ENCODE measurements around the gene ANK2. TPM values are rescaled to one million over a fixed set of nuclear protein-coding genes. Genes with fewer than 3 reads are reported as not detected.

ANK2 gene
- total and polyA plus RNA-seq, 7 experiments from 2014 or later: 1.1 to 2.0 TPM; not detected in 5

DNA sequence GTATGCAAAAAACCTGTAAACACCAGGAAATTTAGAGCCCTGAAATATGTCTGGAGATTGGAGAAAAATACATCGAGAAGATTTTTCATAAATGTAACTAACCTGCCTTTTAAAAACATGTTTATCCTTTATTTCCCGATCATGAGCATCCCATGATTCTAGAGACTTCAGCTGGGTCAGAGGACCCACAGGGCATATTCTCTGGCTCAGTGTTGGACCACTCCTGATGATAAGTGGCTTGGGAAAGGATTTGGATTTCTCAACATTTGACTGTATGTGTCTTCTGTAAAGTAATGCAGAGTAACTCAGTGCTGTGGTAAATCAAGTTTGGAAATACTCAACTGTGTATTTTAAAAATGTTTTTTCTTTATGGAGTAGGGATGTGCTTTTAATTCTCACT, 40.0 kb upstream of the ANK2 start:
- Histone ChIP-seq H3K27ac (ENCODE audit: low read depth, low read length) (no peak overlapping the region), H3K4me3 (ENCODE audit: low read length) (no peak overlapping the region), H3K27me3 (ENCODE audit: control insufficient read depth in 2 of 2, insufficient read depth in 2 of 2, low read length in 2 of 2) (no peaks in the 10 kb centered on the region), H3K4me1 (ENCODE audit: control insufficient read depth in 2 of 2, insufficient read depth in 2 of 2, low read length in 2 of 2) (no peaks in the 10 kb centered on the region), H3K9me3 (ENCODE audit: control insufficient read depth in 2 of 3, low read length in 3 of 3) (no peaks in the 10 kb centered on the region), H3K36me3 (ENCODE audit: control insufficient read depth in 2 of 3, insufficient read depth in 3 of 3, low read length in 3 of 3) (no peaks in the 10 kb centered on the region)
- DNase-seq (no peak), ATAC-seq (no peak)
- Mint-ChIP-seq H3K4me1 (no peaks in the 10 kb centered on the region), H3K9me3 (peaks cover 0 to 3% (median 0%) of the 10 kb centered on the region in 11 donors), H3K36me3 (no peaks in the 10 kb centered on the region), H3K27ac (no peak overlapping the region), H3K27me3 (peaks cover 0 to 4% (median 0%) of the 10 kb centered on the region in 5 donors), H3K4me3 (no peak overlapping the region)
- POLR2A ChIA-PET: no interaction called here
- intact Hi-C loops (cut with micrococcal nuclease): no loop called here
- CTCF ChIA-PET: no interaction called here

- no peak overlapping the region for H3K4me3 Mint-ChIP-seq
- Histone ChIP-seq H3K4me1 (ENCODE audit: control insufficient read depth in 2 of 2, insufficient read depth in 2 of 2, low read length in 2 of 2) (no peaks in the 10 kb centered on the region), H3K36me3 (ENCODE audit: control insufficient read depth in 2 of 3, insufficient read depth in 3 of 3, low read length in 3 of 3) (no peaks in the 10 kb centered on the region), H3K9me3 (ENCODE audit: control insufficient read depth in 2 of 3, low read length in 3 of 3) (no peaks in the 10 kb centered on the region), H3K4me3 (ENCODE audit: low read length) (no peak overlapping the region), H3K27ac (ENCODE audit: low read depth, low read length) (no peak overlapping the region), H3K27me3 (ENCODE audit: control insufficient read depth in 2 of 2, insufficient read depth in 2 of 2, low read length in 2 of 2) (no peaks in the 10 kb centered on the region)
- no peaks in the 10 kb centered on the region for H3K36me3 Mint-ChIP-seq
- DNase-seq: no peak
- no peaks in the 10 kb centered on the region for H3K4me1 Mint-ChIP-seq
- peaks cover 0 to 4% (median 0%) of the 10 kb centered on the region in 11 donors for H3K9me3 Mint-ChIP-seq
- no peak for ATAC-seq
- intact Hi-C loops (cut with micrococcal nuclease): no loop called here
- H3K27ac Mint-ChIP-seq: no peak overlapping the region
- peaks cover 0 to 4% (median 0%) of the 10 kb centered on the region in 5 donors for H3K27me3 Mint-ChIP-seq
- ChIA-PET CTCF (no interaction called here), POLR2A (no interaction called here)
Measured at GRCh38 chr4:113012122-113012725, 37.2 kb upstream of the ANK2 start.

GRCh38 chr4:113012786-113013185, 36.7 kb upstream of the ANK2 start:
- no peak overlapping the region for H3K27ac Mint-ChIP-seq
- Histone ChIP-seq H3K27me3 (ENCODE audit: control insufficient read depth in 2 of 2, insufficient read depth in 2 of 2, low read length in 2 of 2) (no peaks in the 10 kb centered on the region), H3K27ac (ENCODE audit: low read depth, low read length) (no peak overlapping the region), H3K9me3 (ENCODE audit: control insufficient read depth in 2 of 3, low read length in 3 of 3) (no peaks in the 10 kb centered on the region), H3K36me3 (ENCODE audit: control insufficient read depth in 2 of 3, insufficient read depth in 3 of 3, low read length in 3 of 3) (no peaks in the 10 kb centered on the region), H3K4me3 (ENCODE audit: low read length) (no peak overlapping the region), H3K4me1 (ENCODE audit: control insufficient read depth in 2 of 2, insufficient read depth in 2 of 2, low read length in 2 of 2) (no peaks in the 10 kb centered on the region)
- no peak for ATAC-seq
- H3K36me3 Mint-ChIP-seq: no peaks in the 10 kb centered on the region
- CTCF ChIA-PET: no interaction called here
- POLR2A ChIA-PET: no interaction called here
- peaks cover 0 to 4% (median 0%) of the 10 kb centered on the region in 5 donors for H3K27me3 Mint-ChIP-seq
- peaks cover 0 to 4% (median 0%) of the 10 kb centered on the region in 11 donors for H3K9me3 Mint-ChIP-seq
- DNase-seq: no peak
- H3K4me3 Mint-ChIP-seq: no peak overlapping the region
- no peaks in the 10 kb centered on the region for H3K4me1 Mint-ChIP-seq
- intact Hi-C loops (cut with micrococcal nuclease): no loop called here

- Mint-ChIP-seq H3K4me1 (no peaks in the 10 kb centered on the region), H3K27me3 (peaks cover 0 to 4% (median 0%) of the 10 kb centered on the region in 5 donors), H3K27ac (no peak overlapping the region), H3K4me3 (no peak overlapping the region), H3K36me3 (no peaks in the 10 kb centered on the region), H3K9me3 (peaks cover 0 to 4% (median 0%) of the 10 kb centered on the region in 11 donors)
- DNase-seq (no peak), ATAC-seq (no peak)
- POLR2A ChIA-PET: no interaction called here
- intact Hi-C loops (cut with micrococcal nuclease): no loop called here
- CTCF ChIA-PET: interaction anchor here (0.7 kb wide), 1 partner anchor 128 kb away, joined by 3 read pairs; no protein-coding TSS in a partner anchor
- Histone ChIP-seq H3K4me1 (ENCODE audit: control insufficient read depth in 2 of 2, insufficient read depth in 2 of 2, low read length in 2 of 2) (no peaks in the 10 kb centered on the region), H3K27me3 (ENCODE audit: control insufficient read depth in 2 of 2, insufficient read depth in 2 of 2, low read length in 2 of 2) (no peaks in the 10 kb centered on the region), H3K9me3 (ENCODE audit: control insufficient read depth in 2 of 3, low read length in 3 of 3) (no peaks in the 10 kb centered on the region), H3K27ac (ENCODE audit: low read depth, low read length) (no peak overlapping the region), H3K4me3 (ENCODE audit: low read length) (no peak overlapping the region), H3K36me3 (ENCODE audit: control insufficient read depth in 2 of 3, insufficient read depth in 3 of 3, low read length in 3 of 3) (no peaks in the 10 kb centered on the region)
Measured at GRCh38 chr4:113013751-113014150, 35.7 kb upstream of the ANK2 start.

GRCh38 chr4:113016377-113016776, 33.1 kb upstream of the ANK2 start:
- intact Hi-C loops (cut with micrococcal nuclease): no loop called here
- H3K9me3 Mint-ChIP-seq: peaks cover 0 to 4% (median 0%) of the 10 kb centered on the region in 11 donors
- DNase-seq: no peak
- H3K9me3 ChIP-seq (ENCODE audit: control insufficient read depth in 2 of 3, low read length in 3 of 3): no peaks in the 10 kb centered on the region
- no peak overlapping the region for H3K27ac Mint-ChIP-seq
- H3K27me3 ChIP-seq (ENCODE audit: control insufficient read depth in 2 of 2, insufficient read depth in 2 of 2, low read length in 2 of 2): no peaks in the 10 kb centered on the region
- CTCF ChIA-PET: no interaction called here
- no peaks in the 10 kb centered on the region for H3K4me1 Mint-ChIP-seq
- H3K27ac ChIP-seq (ENCODE audit: low read depth, low read length): no peak overlapping the region
- ATAC-seq: no peak
- peaks cover 0 to 4% (median 0%) of the 10 kb centered on the region in 5 donors for H3K27me3 Mint-ChIP-seq
- no peak overlapping the region for H3K4me3 ChIP-seq (ENCODE audit: low read length)
- no peak overlapping the region for H3K4me3 Mint-ChIP-seq
- no peaks in the 10 kb centered on the region for H3K4me1 ChIP-seq (ENCODE audit: control insufficient read depth in 2 of 2, insufficient read depth in 2 of 2, low read length in 2 of 2)
- POLR2A ChIA-PET: no interaction called here
- no peaks in the 10 kb centered on the region for H3K36me3 Mint-ChIP-seq
- no peaks in the 10 kb centered on the region for H3K36me3 ChIP-seq (ENCODE audit: control insufficient read depth in 2 of 3, insufficient read depth in 3 of 3, low read length in 3 of 3)

GRCh38 chr4:113020966-113021365, 28.5 kb upstream of the ANK2 start:
- H3K27ac Mint-ChIP-seq: no peak overlapping the region
- CTCF ChIA-PET: no interaction called here

GRCh38 chr4:113024388-113024787, 25.1 kb upstream of the ANK2 start:
- DNase-seq (no peak), ATAC-seq (no peak)
- peaks cover 0 to 8% (median 2%) of the 10 kb centered on the region in 5 donors for H3K27me3 Mint-ChIP-seq
- no peaks in the 10 kb centered on the region for H3K36me3 Mint-ChIP-seq
- no peak overlapping the region for H3K27ac Mint-ChIP-seq
- Histone ChIP-seq H3K36me3 (ENCODE audit: control insufficient read depth in 2 of 3, insufficient read depth in 3 of 3, low read length in 3 of 3) (no peaks in the 10 kb centered on the region), H3K4me1 (ENCODE audit: control insufficient read depth in 2 of 2, insufficient read depth in 2 of 2, low read length in 2 of 2) (no peaks in the 10 kb centered on the region), H3K27me3 (ENCODE audit: control insufficient read depth in 2 of 2, insufficient read depth in 2 of 2, low read length in 2 of 2) (no peaks in the 10 kb centered on the region), H3K4me3 (ENCODE audit: low read length) (no peak overlapping the region), H3K27ac (ENCODE audit: low read depth, low read length) (no peak overlapping the region), H3K9me3 (ENCODE audit: control insufficient read depth in 2 of 3, low read length in 3 of 3) (no peaks in the 10 kb centered on the region)
- H3K9me3 Mint-ChIP-seq: peaks cover 0 to 3% (median 0%) of the 10 kb centered on the region in 11 donors
- H3K4me3 Mint-ChIP-seq: no peak overlapping the region
- no peaks in the 10 kb centered on the region for H3K4me1 Mint-ChIP-seq
- intact Hi-C loops (cut with micrococcal nuclease): no loop called here
- POLR2A ChIA-PET: no interaction called here
- CTCF ChIA-PET: no interaction called here

More at GRCh38 chr4:113020966-113021365, 28.5 kb upstream of the ANK2 start:
- Mint-ChIP-seq H3K4me1 (no peaks in the 10 kb centered on the region), H3K9me3 (peaks cover 0 to 3% (median 0%) of the 10 kb centered on the region in 11 donors), H3K4me3 (no peak overlapping the region), H3K27me3 (peaks cover 0 to 5% (median 2%) of the 10 kb centered on the region in 5 donors), H3K36me3 (no peaks in the 10 kb centered on the region)
- DNase-seq: no peak
- Histone ChIP-seq H3K36me3 (ENCODE audit: control insufficient read depth in 2 of 3, insufficient read depth in 3 of 3, low read length in 3 of 3) (no peaks in the 10 kb centered on the region), H3K4me3 (ENCODE audit: low read length) (no peak overlapping the region), H3K9me3 (ENCODE audit: control insufficient read depth in 2 of 3, low read length in 3 of 3) (no peaks in the 10 kb centered on the region), H3K27ac (ENCODE audit: low read depth, low read length) (no peak overlapping the region), H3K4me1 (ENCODE audit: control insufficient read depth in 2 of 2, insufficient read depth in 2 of 2, low read length in 2 of 2) (no peaks in the 10 kb centered on the region), H3K27me3 (ENCODE audit: control insufficient read depth in 2 of 2, insufficient read depth in 2 of 2, low read length in 2 of 2) (no peaks in the 10 kb centered on the region)
- intact Hi-C loops (cut with micrococcal nuclease): no loop called here
- no peak for ATAC-seq
- POLR2A ChIA-PET: no interaction called here

Data from naive thymus-derived CD4-positive, alpha-beta T cell (primary cell).